Smooth muscle cell (in vitro differentiated cells): ENCODE measurements around the gene TM7SF3. TPM values are rescaled to one million over a fixed set of nuclear protein-coding genes. Genes with fewer than 3 reads are reported as not detected.

Source experiments
- DNase-seq: peaks from one replicate; lab custom pipeline; 2025; ENCODE audit not compliant: unreplicated experiment; lab: John Stamatoyannopoulos, UW
- H2AFZ ChIP-seq: fragments of 200-600 bp; sonication (generic); 2 replicates; pipeline ENCODE4 v1.6.0; 2016; ENCODE audit warnings: antibody characterized with exemption, low read depth, mild to moderate bottlenecking
- H3F3A ChIP-seq: fragments of 200-600 bp; sonication (generic); 2 replicates; pipeline ENCODE4 v1.6.0; 2017; ENCODE audit warnings: antibody characterized with exemption, low read depth
- H3K27ac ChIP-seq: fragments of 200-600 bp; sonication (generic); 2 replicates; pipeline ENCODE4 v1.5.1; 2016; ENCODE audit warnings: low read depth, mild to moderate bottlenecking
- H3K27me3 ChIP-seq: fragments of 200-600 bp; sonication (generic); 2 replicates; pipeline ENCODE4 v1.6.1; 2016; ENCODE audit warnings: low read depth, mild to moderate bottlenecking
- H3K36me3 ChIP-seq: fragments of 200-600 bp; sonication (generic); 2 replicates; pipeline ENCODE4 v1.5.1; 2016; ENCODE audit warnings: low read depth
- H3K4me1 ChIP-seq: fragments of 200-600 bp; sonication (generic); 2 replicates; pipeline ENCODE4 v1.5.1; 2016; ENCODE audit warnings: low read depth
- H3K4me2 ChIP-seq: fragments of 200-600 bp; sonication (generic); 2 replicates; pipeline ENCODE4 v1.6.0; 2016; ENCODE audit warnings: mild to moderate bottlenecking
- H3K4me3 ChIP-seq: fragments of 200-600 bp; sonication (generic); 2 replicates; pipeline ENCODE4 v1.5.1; 2016; ENCODE audit warnings: mild to moderate bottlenecking
- H3K79me2 ChIP-seq: fragments of 200-600 bp; sonication (generic); 2 replicates; pipeline ENCODE4 v1.6.0; 2016; ENCODE audit warnings: low read depth, mild to moderate bottlenecking
- H3K9ac ChIP-seq: fragments of 200-600 bp; sonication (generic); 2 replicates; pipeline ENCODE4 v1.6.0; 2016; ENCODE audit warnings: low read depth
- H3K9me3 ChIP-seq: fragments of 200-600 bp; sonication (generic); replicated peaks from 2 replicates; pipeline ENCODE4 v1.5.1; 2016; ENCODE audit warnings: low read depth
- H4K20me1 ChIP-seq: fragments of 200-600 bp; sonication (generic); 2 replicates; pipeline ENCODE4 v1.6.0; 2016; ENCODE audit warnings: low read depth
- WGBS: methylation state at CpG from one replicate; pipeline ENCODE4 v1.1.7; 2016; ENCODE audit warnings: low lambda C conversion rate; 5-methylcytosine and 5-hydroxymethylcytosine counted together
- polyA plus RNA-seq: library from polyadenylated mRNA; unstranded; fragments of >200 nt; fragmentation: Nextera tagmentation; extraction: Ambion mirVana; gene quantifications from 2 replicates; pipeline ENCODE4 v1.2.1, GENCODE V29; 2016
- total RNA-seq: library from RNA; depleted of rRNA; stranded (reverse); fragments of >200 nt; gene quantifications from 2 replicates; pipeline ENCODE4 v1.2.3, GENCODE V29; 2014
- TF ChIP-seq, protein P1 (sequence below): fragments of 200-600 bp; sonication (generic); IDR thresholded peaks from 2 replicates; pipeline ENCODE4 v1.5.1; 2017; ENCODE audit warnings: borderline replicate concordance, mild to moderate bottlenecking, antibody characterized with exemption; ENCODE audit not compliant: insufficient read depth, poor library complexity, severe bottlenecking

The TM7SF3 gene
- total and polyA plus RNA-seq, 2 experiments from 2014 or later, result 48.2 to 67.4 TPM

DNA sequence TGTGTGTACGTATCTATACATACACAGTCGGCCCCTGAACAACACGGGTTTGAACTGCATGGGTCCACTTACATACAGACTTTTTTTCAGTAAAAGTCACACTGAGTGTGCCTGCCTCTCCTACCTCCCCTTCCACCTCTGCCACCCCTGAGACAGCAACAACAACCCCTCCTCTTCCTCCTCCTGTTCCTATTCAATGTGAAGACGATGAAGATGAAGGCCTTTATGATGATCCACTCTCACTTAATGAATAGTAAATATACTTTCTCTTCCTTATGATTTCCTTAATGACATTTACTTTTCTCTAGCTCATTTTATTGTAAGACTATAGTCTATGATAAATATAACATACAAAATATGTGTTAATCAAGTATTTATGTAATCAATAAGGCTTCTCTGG, 25.5 kb downstream of the TM7SF3 start:
- Histone ChIP-seq H3K4me2 (no peak overlapping the region), H3K36me3 (peaks cover 10% of the 10 kb centered on the region), H3K27me3 (no peaks in the 10 kb centered on the region), H3K4me1 (no peaks in the 10 kb centered on the region), H2AFZ (no peak overlapping the region), H3K27ac (no peak overlapping the region), H4K20me1 (peaks cover 12% of the 10 kb centered on the region), H3K9ac (no peak overlapping the region), H3K9me3 (no peaks in the 10 kb centered on the region), H3K4me3 (no peak overlapping the region), H3K79me2 (no peaks in the 10 kb centered on the region), H3F3A (no peaks in the 10 kb centered on the region)
- TF ChIP-seq, protein P1, sequence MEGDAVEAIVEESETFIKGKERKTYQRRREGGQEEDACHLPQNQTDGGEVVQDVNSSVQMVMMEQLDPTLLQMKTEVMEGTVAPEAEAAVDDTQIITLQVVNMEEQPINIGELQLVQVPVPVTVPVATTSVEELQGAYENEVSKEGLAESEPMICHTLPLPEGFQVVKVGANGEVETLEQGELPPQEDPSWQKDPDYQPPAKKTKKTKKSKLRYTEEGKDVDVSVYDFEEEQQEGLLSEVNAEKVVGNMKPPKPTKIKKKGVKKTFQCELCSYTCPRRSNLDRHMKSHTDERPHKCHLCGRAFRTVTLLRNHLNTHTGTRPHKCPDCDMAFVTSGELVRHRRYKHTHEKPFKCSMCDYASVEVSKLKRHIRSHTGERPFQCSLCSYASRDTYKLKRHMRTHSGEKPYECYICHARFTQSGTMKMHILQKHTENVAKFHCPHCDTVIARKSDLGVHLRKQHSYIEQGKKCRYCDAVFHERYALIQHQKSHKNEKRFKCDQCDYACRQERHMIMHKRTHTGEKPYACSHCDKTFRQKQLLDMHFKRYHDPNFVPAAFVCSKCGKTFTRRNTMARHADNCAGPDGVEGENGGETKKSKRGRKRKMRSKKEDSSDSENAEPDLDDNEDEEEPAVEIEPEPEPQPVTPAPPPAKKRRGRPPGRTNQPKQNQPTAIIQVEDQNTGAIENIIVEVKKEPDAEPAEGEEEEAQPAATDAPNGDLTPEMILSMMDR, result no peak
- no peak for DNase-seq
- WGBS, result 97% methylated on average over 4 of the region's 4 CpGs

DNA sequence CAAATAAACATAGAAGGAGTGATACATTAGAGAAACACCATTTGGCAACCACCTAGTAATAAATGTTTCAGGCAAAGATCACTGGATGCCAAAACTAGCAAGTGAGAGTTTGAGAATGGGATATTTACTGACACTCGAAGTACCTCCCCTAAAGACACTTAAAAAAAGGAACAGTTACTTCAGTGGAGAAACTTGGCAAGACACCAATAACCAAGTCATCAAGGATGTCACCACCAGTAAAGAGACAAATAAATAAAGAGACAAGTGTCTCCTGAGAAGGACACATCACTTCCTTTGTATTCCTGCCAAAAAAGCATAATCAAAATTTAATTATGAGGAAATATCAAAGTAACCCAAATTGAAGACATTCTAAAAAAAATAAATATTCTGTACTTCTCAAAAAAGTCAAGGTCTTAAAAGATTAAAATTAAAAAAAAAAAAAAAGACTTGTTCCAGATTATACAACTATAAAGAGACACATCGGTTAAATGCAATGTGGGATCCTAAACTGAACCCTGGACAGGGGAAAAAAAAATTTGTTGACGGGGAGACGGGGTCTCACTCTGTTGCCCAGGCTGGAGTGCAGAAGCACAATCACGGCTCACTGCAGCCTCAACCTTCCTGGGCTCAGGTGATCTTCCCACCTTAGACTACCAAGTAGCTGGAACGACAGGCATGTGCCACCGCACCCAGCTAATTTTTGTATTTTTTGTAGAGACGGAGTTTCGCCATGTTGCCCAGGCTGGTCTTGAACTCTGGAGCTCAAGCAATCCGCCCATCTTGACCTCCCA, 26.4 kb downstream of the TM7SF3 start:
- no peaks in the 10 kb centered on the region for H3K27me3 ChIP-seq
- H3K4me1 ChIP-seq, result no peaks in the 10 kb centered on the region
- no peaks in the 10 kb centered on the region for H3K79me2 ChIP-seq
- no peak overlapping the region for H3K9ac ChIP-seq
- H3K4me3 ChIP-seq, result no peak overlapping the region
- no peaks in the 10 kb centered on the region for H3F3A ChIP-seq
- 97% methylated on average over 10 of the region's 10 CpGs for WGBS
- no peak overlapping the region for H3K4me2 ChIP-seq
- TF ChIP-seq, protein P1, result no peak
- no peak overlapping the region for H3K27ac ChIP-seq
- peaks cover 13% of the 10 kb centered on the region for H4K20me1 ChIP-seq
- H3K9me3 ChIP-seq, result no peaks in the 10 kb centered on the region
- H3K36me3 ChIP-seq, result peaks cover 10% of the 10 kb centered on the region
- H2AFZ ChIP-seq, result no peak overlapping the region
- no peak for DNase-seq

DNA sequence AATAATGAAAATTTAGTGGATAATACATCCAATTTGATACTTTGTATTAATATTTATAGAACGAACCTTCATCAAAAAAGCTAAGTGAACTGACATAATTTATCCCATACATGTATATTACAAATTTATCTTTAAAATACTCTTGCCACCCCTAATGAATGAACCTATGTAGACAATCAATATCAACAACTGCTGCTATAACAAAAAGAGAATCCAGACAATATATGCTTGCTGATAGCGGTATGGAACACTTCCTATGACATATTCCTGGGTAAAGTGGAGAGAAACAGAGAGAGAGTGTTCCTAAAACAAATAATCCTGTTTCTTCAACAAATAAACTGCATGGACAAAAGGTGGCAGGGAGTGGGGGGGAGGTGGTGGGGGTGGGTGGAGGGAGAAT, 31.3 kb downstream of the TM7SF3 start:
- Histone ChIP-seq H3K27me3 (no peaks in the 10 kb centered on the region), H3K79me2 (no peaks in the 10 kb centered on the region), H4K20me1 (peaks cover 13% of the 10 kb centered on the region), H3K27ac (no peak overlapping the region), H3K36me3 (peaks cover 6% of the 10 kb centered on the region), H3K4me2 (no peak overlapping the region), H3K9ac (no peak overlapping the region), H3K9me3 (no peaks in the 10 kb centered on the region), H3F3A (no peaks in the 10 kb centered on the region), H2AFZ (no peak overlapping the region), H3K4me3 (no peak overlapping the region), H3K4me1 (no peaks in the 10 kb centered on the region)
- DNase-seq, result no peak
- TF ChIP-seq, protein P1, result no peak
- WGBS, result 97% methylated on average over 2 of the region's 2 CpGs

DNA sequence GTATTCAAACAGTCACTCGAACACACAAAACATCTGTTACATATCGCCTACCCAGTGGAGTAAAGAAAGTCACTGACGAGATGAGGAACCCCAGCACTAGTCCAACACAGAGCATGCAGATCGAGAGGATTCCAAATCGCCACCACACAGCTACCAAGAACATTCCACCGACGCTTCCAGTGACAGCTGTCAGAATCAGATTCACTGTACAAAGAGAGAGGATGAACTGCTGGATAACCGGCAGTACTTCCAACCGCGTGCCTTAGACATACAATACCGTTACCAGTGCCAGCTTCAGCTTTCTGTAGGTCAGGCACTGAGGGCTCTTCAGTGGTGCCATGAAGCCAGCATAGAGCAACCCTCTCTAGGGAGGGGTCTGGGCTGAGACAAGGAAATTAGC, 34.5 kb downstream of the TM7SF3 start:
- H3K4me2 ChIP-seq, result no peak overlapping the region
- no peaks in the 10 kb centered on the region for H3K36me3 ChIP-seq
- H3F3A ChIP-seq, result no peaks in the 10 kb centered on the region
- no peaks in the 10 kb centered on the region for H3K79me2 ChIP-seq
- TF ChIP-seq, protein P1, result no peak
- no peak overlapping the region for H3K4me3 ChIP-seq
- no peak overlapping the region for H3K27ac ChIP-seq
- peaks cover 8% of the 10 kb centered on the region for H4K20me1 ChIP-seq
- 97% methylated on average over 11 of the region's 11 CpGs for WGBS
- H3K9ac ChIP-seq, result no peak overlapping the region
- DNase-seq, result no peak
- H3K9me3 ChIP-seq, result no peaks in the 10 kb centered on the region
- no peaks in the 10 kb centered on the region for H3K27me3 ChIP-seq
- H2AFZ ChIP-seq, result no peak overlapping the region
- no peaks in the 10 kb centered on the region for H3K4me1 ChIP-seq
